GM19035 (cell line): ENCODE measurements around the gene TMC5.

ENCODE experiments used
- ATAC-seq: cut with Tn5 transposase; IDR thresholded peaks from one replicate; pipeline ENCODE4 v1.9.1; 2021; ENCODE audit not compliant: unreplicated experiment

Gene TMC5

GRCh38 chr16:19450186-19450585, 32.5 kb downstream of the TMC5 start:
- ATAC-seq: no peak

GRCh38 chr16:19458722-19459379, 41.2 kb downstream of the TMC5 start:
- ATAC-seq: no peak

GRCh38 chr16:19460397-19460796, 42.7 kb downstream of the TMC5 start:
- no peak for ATAC-seq

- ATAC-seq: no peak
Measured at GRCh38 chr16:19463468-19464315, 46.0 kb downstream of the TMC5 start.

GRCh38 chr16:19468300-19468699, 50.6 kb downstream of the TMC5 start:
- ATAC-seq: no peak

GRCh38 chr16:19472482-19472881, 54.8 kb downstream of the TMC5 start:
- no peak for ATAC-seq

GRCh38 chr16:19474617-19475016, 56.9 kb downstream of the TMC5 start:
- ATAC-seq: no peak

- ATAC-seq: no peak
Measured at GRCh38 chr16:19478505-19478904, 60.8 kb downstream of the TMC5 start.

GRCh38 chr16:19479302-19479721, 61.6 kb downstream of the TMC5 start:
- ATAC-seq: no peak

GRCh38 chr16:19481296-19481695, 63.6 kb downstream of the TMC5 start:
- no peak for ATAC-seq

- ATAC-seq: no peak
Measured at GRCh38 chr16:19481769-19482168, 64.1 kb downstream of the TMC5 start.

GRCh38 chr16:19482291-19482690, 64.6 kb downstream of the TMC5 start:
- no peak for ATAC-seq

- ATAC-seq: no peak
Measured at GRCh38 chr16:19484096-19484495, 66.4 kb downstream of the TMC5 start.

- no peak for ATAC-seq
Measured at GRCh38 chr16:19485611-19486010, 67.9 kb downstream of the TMC5 start.

GRCh38 chr16:19486051-19486450, 68.4 kb downstream of the TMC5 start:
- no peak for ATAC-seq

- ATAC-seq: no peak
Measured at GRCh38 chr16:19486750-19487325, 69.2 kb downstream of the TMC5 start.

GRCh38 chr16:19488213-19488640, 70.5 kb downstream of the TMC5 start:
- no peak for ATAC-seq

- no peak for ATAC-seq
Measured at GRCh38 chr16:19490619-19491018, 72.9 kb downstream of the TMC5 start.

- no peak for ATAC-seq
Measured at GRCh38 chr16:19497176-19497575, 79.5 kb downstream of the TMC5 start.

GRCh38 chr16:19499006-19499405, 81.3 kb downstream of the TMC5 start:
- no peak for ATAC-seq

- no peak for ATAC-seq
Measured at GRCh38 chr16:19499481-19499880, 81.8 kb downstream of the TMC5 start.
